HEK293 (cell line): ENCODE data around the gene GABRA5.

Source experiments
- PBX3 ChIP-seq: sonication (generic); formaldehyde crosslinking; IDR thresholded peaks from 2 replicates; pipeline ENCODE4 v1.8.1; 2022; ENCODE audit warnings: mild to moderate bottlenecking, moderate library complexity, missing genetic modification reagents
- TCF7L2 ChIP-seq: IDR thresholded peaks from 2 replicates; pipeline ENCODE4 v1.6.1; 2011; ENCODE audit warnings: low read depth, mild to moderate bottlenecking, inconsistent platforms, low read length, moderate library complexity, borderline replicate concordance
- ZNF510 ChIP-seq: fragments of 450-650 bp; formaldehyde crosslinking; IDR thresholded peaks from 2 replicates; pipeline ENCODE4 v1.5.1; 2018; ENCODE audit warnings: mild to moderate bottlenecking, missing genetic modification characterization, missing biosample characterization; ENCODE audit not compliant: insufficient replicate concordance
- ZNF785 ChIP-seq: fragments of 450-650 bp; formaldehyde crosslinking; IDR thresholded peaks from 2 replicates; pipeline ENCODE4 v1.5.1; 2016; ENCODE audit warnings: missing biosample characterization, missing genetic modification characterization
- TF ChIP-seq, protein P1 (sequence below): fragments of 450-650 bp; formaldehyde crosslinking; IDR thresholded peaks from 2 replicates; pipeline ENCODE4 v1.5.1; 2016; ENCODE audit warnings: missing biosample characterization, missing genetic modification characterization
- TF ChIP-seq, protein P2 (sequence below): IDR thresholded peaks from 2 replicates; pipeline ENCODE4 v1.6.1; 2011; ENCODE audit warnings: mild to moderate bottlenecking, low read depth, low read length, borderline replicate concordance

DNA sequence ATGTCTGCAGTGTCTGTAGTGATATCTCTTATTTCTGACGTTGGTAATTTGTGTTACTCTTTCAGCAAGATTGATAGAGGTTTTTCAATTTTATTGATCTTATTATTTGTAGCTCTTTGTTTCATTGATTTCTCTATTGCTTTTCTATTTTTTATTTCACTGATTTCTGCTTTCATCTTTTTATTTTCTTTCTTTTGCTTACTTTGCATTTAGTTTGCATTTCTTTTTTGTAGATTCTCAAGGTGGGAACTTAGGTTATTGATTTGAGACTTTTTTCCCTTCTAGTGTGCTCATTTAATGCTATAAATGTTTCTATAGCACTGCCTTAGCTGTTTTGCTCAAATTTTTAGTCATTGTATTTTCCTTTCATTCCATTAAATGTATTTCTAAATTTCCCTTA lies 54.6 kb downstream of the GABRA5 start:
- TF ChIP-seq, protein P1, sequence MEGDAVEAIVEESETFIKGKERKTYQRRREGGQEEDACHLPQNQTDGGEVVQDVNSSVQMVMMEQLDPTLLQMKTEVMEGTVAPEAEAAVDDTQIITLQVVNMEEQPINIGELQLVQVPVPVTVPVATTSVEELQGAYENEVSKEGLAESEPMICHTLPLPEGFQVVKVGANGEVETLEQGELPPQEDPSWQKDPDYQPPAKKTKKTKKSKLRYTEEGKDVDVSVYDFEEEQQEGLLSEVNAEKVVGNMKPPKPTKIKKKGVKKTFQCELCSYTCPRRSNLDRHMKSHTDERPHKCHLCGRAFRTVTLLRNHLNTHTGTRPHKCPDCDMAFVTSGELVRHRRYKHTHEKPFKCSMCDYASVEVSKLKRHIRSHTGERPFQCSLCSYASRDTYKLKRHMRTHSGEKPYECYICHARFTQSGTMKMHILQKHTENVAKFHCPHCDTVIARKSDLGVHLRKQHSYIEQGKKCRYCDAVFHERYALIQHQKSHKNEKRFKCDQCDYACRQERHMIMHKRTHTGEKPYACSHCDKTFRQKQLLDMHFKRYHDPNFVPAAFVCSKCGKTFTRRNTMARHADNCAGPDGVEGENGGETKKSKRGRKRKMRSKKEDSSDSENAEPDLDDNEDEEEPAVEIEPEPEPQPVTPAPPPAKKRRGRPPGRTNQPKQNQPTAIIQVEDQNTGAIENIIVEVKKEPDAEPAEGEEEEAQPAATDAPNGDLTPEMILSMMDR (tag by site-specific recombination): no peak
- TF ChIP-seq PBX3 (CRISPR knock-in tag): no peak
- TF ChIP-seq, protein P2, sequence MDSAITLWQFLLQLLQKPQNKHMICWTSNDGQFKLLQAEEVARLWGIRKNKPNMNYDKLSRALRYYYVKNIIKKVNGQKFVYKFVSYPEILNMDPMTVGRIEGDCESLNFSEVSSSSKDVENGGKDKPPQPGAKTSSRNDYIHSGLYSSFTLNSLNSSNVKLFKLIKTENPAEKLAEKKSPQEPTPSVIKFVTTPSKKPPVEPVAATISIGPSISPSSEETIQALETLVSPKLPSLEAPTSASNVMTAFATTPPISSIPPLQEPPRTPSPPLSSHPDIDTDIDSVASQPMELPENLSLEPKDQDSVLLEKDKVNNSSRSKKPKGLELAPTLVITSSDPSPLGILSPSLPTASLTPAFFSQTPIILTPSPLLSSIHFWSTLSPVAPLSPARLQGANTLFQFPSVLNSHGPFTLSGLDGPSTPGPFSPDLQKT: no peak
- TF ChIP-seq ZNF785 (tag by site-specific recombination): no peak
- TF ChIP-seq ZNF510 (tag by site-specific recombination): no peak
- no peak for TF ChIP-seq TCF7L2
